Neural progenitor cell (in vitro differentiated cells): ENCODE results near the gene RBKS.

Source experiments
- EZH2 ChIP-seq: fragments of 200-600 bp; sonication (generic); IDR thresholded peaks from 2 replicates; pipeline ENCODE4 v1.6.1; 2017; ENCODE audit warnings: antibody characterized with exemption, mild to moderate bottlenecking, moderate library complexity
- EZH2phosphoT487 ChIP-seq: fragments of 200-600 bp; sonication (generic); IDR thresholded peaks from 2 replicates; pipeline ENCODE4 v1.6.1; 2017; ENCODE audit warnings: antibody characterized with exemption
- TF ChIP-seq, protein P1 (sequence below): fragments of 200-600 bp; sonication (generic); IDR thresholded peaks from 2 replicates; pipeline ENCODE4 v1.5.1; 2017; ENCODE audit warnings: antibody characterized with exemption, mild to moderate bottlenecking

DNA sequence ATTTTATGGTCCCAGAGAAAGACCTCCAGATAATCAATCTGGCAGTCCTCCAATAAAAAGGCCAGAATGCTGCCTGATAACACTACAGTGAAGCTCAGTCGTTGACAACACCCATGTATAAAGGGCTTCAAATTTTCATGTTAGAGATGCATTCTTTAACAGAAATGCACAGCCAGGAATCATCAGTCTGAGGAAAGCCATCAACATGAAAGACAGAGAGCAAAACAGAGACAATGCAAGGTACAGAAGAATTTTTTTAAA lies 14.1 kb upstream of the RBKS start:
- TF ChIP-seq, protein P1, sequence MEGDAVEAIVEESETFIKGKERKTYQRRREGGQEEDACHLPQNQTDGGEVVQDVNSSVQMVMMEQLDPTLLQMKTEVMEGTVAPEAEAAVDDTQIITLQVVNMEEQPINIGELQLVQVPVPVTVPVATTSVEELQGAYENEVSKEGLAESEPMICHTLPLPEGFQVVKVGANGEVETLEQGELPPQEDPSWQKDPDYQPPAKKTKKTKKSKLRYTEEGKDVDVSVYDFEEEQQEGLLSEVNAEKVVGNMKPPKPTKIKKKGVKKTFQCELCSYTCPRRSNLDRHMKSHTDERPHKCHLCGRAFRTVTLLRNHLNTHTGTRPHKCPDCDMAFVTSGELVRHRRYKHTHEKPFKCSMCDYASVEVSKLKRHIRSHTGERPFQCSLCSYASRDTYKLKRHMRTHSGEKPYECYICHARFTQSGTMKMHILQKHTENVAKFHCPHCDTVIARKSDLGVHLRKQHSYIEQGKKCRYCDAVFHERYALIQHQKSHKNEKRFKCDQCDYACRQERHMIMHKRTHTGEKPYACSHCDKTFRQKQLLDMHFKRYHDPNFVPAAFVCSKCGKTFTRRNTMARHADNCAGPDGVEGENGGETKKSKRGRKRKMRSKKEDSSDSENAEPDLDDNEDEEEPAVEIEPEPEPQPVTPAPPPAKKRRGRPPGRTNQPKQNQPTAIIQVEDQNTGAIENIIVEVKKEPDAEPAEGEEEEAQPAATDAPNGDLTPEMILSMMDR: no peak
- no peak for TF ChIP-seq EZH2phosphoT487
- TF ChIP-seq EZH2: no peak
